ENCODE data around the gene DMD.
"Not testable (repeated sequence)": the region's sequence is repeated elsewhere in the genome, so short reads cannot be mapped to it uniquely, and the experiment has no call there.

Gene DMD

DNA sequence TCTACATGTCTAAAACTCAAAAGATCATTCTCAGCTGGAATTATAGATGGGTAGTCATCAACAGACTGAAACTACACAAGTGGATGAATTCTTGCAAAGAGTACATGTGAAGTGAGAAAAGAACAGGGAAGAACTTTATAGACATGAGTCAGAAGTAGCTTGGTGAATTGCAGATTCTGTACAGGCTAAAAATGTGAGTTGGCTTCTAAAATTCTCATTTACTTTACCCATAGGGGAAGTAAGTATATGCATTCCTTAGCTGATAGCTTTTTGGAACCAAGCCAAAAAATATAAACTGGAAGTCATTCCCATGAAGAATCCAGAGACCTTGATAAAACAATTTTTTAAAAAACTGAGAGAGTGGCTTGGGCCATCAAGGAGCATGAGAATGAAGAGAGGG, 1555.3 kb downstream of the DMD start:
- in situ Hi-C loops (cut with MboI; ENCODE audit: low sequenced_read_pairs), result no loop called here

DNA sequence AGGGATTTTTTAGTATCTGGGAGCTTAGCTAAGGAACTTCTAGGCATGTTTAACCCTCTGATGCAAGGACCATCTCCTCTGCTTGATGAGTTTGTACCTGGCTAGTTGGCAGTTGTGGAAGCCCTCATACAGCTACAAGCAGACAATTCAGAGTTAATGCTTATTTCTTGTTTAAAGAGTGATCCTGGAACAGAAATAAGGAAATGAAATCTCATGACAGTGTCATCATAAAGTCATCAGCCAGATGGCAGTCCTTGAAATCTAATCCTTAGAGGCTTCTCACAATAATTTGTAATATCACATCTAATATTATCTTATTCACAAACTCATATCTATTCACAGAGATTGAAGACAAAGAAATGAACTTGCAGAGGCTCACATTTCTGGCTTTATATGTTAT, 1557.9 kb downstream of the DMD start:
- in situ Hi-C loops (cut with MboI; ENCODE audit: low sequenced_read_pairs), result no loop called here

DNA sequence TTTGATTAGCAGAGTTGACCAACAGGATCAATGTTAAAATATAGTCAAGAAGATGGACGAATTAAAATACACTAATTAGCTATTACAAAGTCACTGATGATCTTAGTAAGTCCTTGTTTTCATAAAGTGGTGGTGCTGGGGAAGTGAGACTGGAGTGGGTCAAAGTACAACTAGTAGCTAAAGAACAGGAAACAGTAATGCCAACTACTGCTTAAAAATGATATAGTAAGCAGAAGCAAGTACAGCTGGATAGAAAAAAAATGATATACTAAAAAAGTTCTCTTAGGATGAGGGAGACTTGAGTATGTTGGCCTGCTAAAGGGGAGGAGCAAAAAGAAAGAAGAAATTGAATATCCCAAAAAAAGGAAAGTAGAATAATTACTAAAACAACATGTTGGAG, 1558.7 kb downstream of the DMD start:
- in situ Hi-C loops (cut with MboI; ENCODE audit: low sequenced_read_pairs), result no loop called here

DNA sequence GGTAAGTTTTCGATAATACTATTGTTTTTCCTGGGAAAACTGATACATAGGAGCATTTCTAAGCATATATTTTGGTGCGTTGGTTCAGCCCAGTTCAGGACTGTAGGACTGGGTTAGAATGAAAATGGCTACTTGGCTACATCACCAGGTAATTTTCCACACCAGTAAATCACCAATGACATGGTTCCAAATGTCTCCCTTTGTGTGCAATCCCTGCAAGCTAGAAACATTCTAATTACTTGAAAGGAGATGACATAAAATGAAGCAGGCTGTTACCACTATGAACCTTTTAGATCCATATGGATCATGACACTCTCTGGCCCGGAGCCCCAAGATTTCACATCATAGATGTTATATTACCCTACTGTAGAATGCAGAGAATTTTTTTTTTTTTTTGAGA, 1562.1 kb downstream of the DMD start:
- in situ Hi-C loops (cut with MboI; ENCODE audit: low sequenced_read_pairs), result no loop called here

DNA sequence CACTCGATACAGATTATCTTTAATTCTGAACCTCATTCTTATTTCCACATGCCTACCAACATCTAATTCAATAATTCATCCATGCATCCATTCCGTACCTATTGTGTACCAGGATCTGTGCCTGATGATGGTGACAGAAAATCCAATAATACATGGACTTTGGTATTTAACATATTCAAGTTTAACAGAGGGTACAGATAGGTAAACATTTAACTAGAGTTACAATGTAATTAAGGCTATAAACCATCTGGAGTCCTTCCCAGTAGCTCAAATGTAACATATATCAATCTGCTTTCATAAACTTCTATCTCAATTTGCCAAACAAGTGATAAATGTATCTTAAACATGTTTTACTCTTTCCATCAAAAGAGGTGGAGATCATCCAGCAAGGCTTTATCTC, 1578.0 kb downstream of the DMD start:
- in situ Hi-C loops (cut with MboI; ENCODE audit: low sequenced_read_pairs), result no loop called here

DNA sequence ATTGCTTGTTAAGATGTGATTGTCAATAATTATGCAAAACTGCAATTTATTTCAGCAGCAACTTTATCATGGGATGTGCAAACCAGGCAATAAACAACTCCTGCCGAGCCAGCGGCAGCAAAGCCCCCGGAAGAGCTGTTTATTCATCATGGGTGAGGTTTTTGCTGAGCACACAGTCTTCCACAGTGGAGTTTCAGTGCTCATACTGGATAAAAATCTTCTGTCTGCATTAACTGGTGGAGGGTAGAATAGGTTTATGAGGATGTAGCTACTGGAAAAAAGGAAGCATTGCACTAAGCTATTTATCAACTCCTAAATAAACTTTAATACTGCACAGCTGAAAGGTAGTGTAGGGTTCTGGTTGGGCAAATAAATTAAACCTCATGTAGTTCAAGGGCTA, 1582.2 kb downstream of the DMD start:
- in situ Hi-C loops (cut with MboI; ENCODE audit: low sequenced_read_pairs), result no loop called here

DNA sequence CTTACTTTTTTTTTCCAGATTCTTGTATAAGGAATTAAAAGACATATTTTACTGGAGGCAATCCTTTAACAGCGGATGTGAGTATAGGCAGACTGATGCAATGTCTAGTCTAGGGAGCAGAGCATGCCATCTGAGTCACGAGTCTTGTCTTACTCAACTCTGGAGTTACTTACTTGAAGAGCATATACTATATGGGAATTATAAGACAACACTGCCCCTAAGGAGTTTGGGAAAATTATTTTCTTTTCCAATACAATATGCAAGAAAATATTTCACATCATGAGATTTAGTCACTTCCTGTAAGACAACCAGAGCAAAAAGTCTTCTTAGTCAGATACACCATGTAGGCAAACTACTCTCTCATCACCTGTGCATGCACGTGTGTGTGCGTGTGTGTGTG, 1602.2 kb downstream of the DMD start:
- in situ Hi-C loops (cut with MboI; ENCODE audit: low sequenced_read_pairs), result no loop called here

DNA sequence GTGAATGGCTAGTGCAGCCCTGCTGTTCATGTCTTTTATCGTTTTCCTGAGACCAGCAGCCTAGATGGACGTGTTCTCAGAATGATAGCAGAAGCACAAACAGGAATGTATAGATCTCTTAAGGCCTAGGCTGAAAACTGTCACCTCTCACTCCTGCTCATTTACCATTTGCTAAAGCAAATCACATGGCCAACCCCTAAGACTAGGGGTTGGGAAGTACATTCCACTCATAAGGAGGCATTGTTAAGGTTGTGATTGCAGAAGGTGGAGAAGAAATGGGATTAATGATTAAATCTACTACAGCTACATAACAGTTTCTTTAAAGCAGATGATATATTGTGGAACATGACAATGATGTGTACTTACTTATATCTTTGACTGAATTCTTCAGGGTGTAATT, 1602.7 kb downstream of the DMD start:
- in situ Hi-C loops (cut with MboI; ENCODE audit: low sequenced_read_pairs), result no loop called here

DNA sequence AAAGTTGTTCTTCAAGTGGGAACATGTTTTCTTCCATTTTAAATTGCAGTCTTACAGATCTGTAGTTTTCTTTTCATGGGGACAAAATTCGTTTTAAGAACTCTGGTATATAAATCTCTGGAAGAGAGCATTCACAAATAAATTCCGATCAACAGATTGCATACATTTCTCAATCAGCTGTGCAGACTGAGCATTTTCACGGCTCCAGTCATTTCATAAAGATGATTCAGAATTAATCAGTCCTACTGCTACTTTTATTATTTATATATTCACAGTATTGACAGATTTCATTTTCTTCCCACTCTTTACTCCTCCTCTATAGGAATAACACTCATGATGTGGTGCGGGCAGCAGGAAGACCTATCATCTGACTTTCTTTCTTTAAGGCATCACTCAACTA, 1604.6 kb downstream of the DMD start:
- in situ Hi-C loops (cut with MboI; ENCODE audit: low sequenced_read_pairs), result no loop called here

DNA sequence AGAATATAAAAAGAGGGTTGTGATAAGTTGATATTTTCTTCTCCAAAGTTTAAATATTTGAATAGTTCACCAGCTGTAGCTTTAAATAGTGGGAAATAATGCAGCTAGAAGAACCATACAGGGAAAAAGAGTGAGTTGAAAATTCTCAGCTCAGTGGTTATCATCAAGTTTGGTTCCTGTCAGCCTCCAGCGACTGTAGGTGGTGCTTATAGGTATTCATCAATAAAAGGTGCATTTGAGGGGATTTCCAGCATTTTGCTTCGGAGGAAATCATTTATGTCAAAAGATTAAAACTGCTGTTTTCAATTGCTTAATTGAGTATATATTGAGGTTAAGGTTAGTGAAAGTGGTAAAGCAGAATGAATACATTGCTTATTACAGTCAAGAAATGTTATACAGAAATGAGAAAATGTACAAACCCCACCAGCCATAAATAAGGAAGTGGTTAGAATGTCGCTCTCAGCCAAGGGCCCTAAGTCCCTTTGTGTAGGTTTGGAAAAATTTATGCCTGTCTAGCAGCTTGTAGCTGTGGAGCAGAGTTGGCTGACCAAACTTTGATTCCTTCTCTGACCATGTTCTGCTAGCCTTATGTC, 1606.6 kb downstream of the DMD start:
- in situ Hi-C loops (cut with MboI; ENCODE audit: low sequenced_read_pairs), result no loop called here

DNA sequence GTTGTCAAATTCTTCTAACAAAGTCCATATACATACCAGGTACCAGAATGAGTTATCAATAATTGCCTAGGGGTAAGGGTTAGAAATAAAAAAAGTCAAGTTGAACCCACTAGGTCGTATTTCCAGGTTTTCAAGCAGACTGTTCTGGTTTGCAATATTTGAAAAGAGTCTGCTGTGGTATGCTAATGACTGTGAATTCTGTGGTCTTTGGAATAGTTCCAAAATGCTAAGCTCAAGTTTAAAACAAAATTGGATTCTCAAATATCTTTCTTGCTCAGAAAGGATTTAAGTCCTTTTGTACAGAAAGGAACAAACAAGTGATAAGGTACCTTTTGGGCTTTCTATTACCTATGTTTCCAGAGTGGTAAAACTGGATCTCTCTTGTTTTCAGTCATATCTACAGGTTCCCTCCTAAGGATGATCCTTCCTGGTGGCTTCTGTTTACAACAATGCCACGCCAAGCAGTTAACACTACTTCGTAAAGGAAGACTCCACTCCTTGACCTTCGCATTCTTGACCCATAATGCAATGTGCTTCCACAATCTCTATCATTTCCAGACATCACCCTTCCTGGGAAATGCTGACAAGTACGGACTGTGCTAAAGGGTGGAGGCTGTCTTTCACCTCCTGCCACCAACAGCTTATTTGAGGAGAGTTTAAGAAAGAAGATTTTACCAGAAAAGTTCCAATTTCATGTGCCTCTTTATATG, 1607.8 kb downstream of the DMD start:
- in situ Hi-C loops (cut with MboI; ENCODE audit: low sequenced_read_pairs), result no loop called here

DNA sequence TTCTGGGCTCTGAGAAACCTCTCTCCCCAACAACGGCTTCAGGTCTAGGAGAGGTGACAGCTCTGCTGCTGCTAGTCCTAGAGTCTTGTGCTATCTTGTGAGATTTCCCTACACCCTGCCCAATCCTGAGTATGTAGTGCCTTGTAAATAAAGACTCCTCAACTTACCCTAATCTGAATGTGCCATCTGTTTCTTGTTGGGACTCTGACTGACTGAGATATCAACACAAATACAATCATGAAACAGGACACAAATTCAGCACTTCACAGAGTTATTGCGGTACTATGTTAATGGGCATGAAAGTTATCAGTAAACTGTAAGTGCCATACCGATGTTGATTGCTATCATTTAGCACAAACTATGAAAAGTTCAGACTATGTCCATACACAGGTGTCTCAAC, 1610.5 kb downstream of the DMD start:
- in situ Hi-C loops (cut with MboI; ENCODE audit: low sequenced_read_pairs), result no loop called here

DNA sequence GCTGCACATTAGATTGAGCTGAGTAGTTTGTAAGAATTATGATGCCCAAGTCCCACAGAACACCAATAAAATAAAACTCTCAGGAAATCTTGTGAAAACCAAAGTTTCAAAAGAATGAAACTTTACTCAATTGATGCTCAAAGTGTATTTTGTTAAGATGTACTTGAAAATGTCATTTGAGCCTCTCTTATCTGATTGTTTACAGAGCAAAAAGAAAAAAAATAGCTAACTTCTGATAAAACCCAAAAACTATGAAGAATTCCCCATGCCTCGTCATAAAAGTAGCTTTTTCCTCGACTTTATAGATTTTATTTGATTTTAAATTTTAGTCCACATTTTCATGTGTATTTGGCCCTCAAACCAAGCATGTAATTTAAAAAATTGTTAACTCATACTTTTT, 1618.0 kb downstream of the DMD start:
- in situ Hi-C loops (cut with MboI; ENCODE audit: low sequenced_read_pairs), result no loop called here

DNA sequence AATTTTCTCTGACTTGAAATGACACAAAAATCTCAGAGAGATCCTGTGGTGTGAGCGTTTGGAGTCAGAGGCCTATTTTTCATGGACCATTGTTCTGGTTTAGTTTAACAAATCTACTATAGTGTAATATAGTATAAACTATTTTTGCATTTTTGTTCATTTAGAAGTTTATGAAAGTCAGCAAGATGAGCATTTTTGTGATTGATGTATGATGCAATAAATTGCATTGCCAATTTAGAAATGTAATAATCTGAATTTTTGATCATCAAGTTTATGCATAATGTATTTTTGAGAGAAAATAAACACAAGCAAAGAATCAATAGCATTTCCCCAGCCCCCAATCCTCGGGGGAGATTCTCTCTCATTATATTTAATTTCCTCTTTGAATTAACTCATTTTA, 1620.0 kb downstream of the DMD start:
- in situ Hi-C loops (cut with MboI; ENCODE audit: low sequenced_read_pairs), result no loop called here

DNA sequence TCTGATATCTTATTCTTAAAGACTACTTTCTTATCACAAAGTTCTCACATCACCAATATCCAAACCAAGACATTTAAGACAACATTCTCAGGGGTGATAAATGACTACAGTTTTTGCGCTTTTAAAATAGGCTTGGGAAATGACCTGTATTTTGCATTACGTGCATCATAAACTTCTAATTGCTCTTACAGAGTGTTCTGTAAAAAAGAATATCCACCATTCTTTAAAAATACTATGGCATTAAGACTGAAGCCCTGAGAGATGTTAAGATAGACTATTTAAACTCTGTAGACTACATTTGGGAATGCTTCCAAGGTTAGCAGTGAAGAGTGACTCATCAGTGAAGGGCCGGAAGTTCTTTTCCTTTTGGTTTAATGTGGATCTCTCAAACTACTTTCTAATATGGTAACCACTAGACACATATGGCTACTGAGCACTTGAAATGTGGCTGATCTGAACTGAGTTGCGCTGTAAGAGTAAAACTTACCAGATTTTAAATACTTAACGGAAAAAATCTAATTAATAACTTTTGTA, 1620.7 kb downstream of the DMD start:
- in situ Hi-C loops (cut with MboI; ENCODE audit: low sequenced_read_pairs), result no loop called here

DNA sequence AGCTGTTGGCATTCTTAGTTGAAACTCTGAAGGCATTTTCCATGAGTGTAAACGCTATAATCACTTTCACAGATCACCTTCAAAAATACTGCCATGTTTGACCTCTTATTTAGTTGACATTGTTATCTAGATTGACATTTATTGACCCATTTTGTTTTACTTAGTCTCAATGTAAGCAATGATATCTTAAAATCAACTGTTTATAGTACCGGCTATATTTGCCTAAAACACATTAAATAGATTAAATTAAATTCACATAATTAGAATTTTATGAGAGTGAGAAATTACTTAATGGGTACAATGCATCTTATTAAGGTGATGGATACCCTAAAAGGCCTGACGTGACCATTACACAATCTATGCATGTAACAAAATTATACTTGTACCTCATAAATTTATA, 1621.8 kb downstream of the DMD start:
- in situ Hi-C loops (cut with MboI; ENCODE audit: low sequenced_read_pairs), result no loop called here

DNA sequence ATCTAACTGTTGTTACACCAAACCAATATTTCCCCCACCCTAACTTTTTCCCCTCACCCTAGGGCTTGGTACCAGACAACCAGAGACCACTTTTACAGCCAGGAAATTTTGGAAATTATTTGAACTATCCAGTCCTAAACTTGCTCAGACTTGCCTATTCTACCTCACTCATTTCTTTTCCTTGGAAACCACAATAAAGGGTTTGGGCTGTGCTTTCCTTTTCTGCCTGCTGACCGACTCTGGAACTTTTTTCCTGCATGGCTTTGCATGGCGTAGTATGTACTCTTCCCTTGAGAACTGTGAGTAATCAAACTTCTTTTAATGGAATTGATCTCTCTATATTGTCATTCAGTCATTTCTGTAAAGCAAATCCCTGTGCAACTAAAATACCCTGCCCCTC, 1623.0 kb downstream of the DMD start:
- in situ Hi-C loops (cut with MboI; ENCODE audit: low sequenced_read_pairs), result no loop called here

DNA sequence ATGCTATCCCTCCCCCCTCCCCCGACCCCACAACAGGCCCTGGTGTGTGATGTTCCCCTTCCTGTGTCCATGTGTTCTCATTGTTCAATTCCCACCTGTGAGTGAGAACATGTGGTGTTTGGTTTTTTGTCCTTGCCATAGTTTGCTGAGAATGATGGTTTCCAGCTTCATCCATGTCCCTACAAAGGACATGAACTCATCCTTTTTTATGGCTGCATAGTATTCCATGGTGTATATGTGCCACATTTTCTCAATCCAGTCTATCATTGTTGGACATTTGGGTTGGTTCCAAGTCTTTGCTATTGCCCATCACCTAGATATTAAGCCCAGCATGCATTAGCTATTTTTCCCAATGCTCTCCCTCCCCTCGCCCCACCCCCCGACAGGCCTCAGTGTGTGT, 1627.5 kb downstream of the DMD start:
- in situ Hi-C loops (cut with MboI; ENCODE audit: low sequenced_read_pairs), result not testable (repeated sequence)

DNA sequence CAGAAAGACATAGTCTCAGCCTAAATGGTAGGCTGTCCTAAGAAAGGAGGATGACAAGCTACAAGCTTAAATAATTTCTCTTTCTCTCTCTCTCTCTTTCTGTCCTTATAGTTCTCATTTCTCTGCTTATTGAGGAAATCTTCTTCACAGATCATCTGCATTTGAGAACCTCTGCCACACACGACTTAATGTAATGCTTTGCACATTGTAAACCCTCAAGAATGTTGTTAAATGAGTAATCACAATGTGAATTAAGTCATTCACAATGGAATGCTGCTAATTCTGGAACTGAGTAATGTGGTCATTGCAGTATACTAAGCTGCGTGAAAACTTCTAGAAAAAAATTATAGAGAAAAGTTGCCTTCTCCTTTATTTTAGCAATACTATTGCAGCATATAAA, 1630.6 kb downstream of the DMD start:
- in situ Hi-C loops (cut with MboI; ENCODE audit: low sequenced_read_pairs), result no loop called here

DNA sequence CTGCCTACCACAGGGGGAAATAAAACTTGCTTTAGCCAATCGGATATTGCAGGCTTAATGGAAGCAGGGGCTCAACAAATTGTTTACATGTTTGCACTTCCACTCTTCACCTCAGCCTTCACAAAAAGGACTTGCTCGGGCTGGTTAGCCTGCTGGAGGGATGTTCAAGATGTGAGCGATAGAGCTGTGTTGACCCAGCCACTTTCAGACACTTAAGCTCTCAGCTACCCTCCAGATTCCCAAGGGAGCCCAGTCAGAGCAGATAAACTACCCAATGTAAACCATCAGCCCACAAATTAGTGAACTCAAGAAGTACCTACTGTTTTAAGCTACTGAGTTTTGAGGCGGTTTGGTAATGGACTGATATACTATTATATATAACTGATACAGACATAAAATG, 1631.1 kb downstream of the DMD start:
- in situ Hi-C loops (cut with MboI; ENCODE audit: low sequenced_read_pairs), result no loop called here

DNA sequence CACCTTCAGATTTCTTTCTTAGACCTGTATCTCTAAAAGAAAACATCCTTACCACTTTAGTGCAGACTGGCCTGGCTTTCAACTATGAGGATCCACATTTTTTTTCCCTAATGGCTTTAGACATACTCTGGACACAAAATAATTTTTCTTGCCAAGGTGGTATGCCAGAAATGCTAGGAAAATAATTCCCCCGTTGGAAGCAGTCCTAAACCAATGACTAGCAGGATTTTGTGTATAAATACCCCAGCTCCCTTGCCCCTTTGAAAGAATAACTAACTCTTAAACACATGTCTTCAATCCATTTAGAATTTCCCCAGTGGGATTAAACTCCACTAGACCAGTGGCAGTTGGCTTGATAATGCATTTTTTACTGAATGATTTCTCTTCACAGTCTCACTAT, 1639.0 kb downstream of the DMD start:
- in situ Hi-C loops (cut with MboI; ENCODE audit: low sequenced_read_pairs), result no loop called here

DNA sequence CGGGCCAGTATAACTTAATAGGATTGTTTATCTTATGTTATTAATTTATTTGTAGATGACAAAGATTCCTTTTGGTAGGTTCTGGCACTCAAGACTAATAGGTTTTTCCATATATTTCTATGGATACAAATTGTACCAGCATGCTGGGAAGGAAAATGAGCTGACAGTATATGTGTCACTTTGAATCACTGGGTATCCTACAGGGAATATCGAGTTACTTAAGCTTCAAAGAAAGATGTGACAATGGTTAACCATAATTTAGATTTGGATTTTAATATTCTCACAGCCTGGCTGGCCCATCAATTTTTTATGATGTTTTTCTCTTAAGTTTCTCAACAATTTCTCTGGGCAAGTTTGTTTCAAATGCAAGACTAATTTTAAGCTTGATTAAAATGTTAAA, 1640.7 kb downstream of the DMD start:
- in situ Hi-C loops (cut with MboI; ENCODE audit: low sequenced_read_pairs), result no loop called here

DNA sequence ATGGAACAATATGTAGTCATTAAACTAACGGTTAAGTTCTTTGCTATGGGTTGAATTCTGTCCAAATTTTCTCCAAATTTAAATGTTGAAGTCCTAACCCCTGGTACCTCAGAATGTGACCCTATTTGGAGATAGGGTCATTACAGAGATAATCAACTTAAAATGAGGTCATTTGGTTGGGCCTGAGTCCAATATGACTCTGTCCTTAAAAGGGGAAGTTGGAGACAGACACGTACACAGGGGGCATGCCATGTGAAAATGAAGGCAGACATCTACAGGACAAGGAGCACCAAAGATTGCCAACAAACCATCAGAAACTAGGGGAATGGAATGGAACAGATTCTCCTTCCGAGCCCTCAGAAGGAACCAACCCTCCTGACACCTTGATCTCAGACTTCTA, 1647.6 kb downstream of the DMD start:
- in situ Hi-C loops (cut with MboI; ENCODE audit: low sequenced_read_pairs), result no loop called here
